WERI-Rb-1 (cell line): ENCODE measurements around the gene ZNF248.
A peak's percentile ranks its signal among the peaks of the same experiment; 100 is the strongest.
"Not testable (repeated sequence)": the region's sequence is repeated elsewhere in the genome, so short reads cannot be mapped to it uniquely, and the experiment has no call there.

Experiments used
- DNase-seq: peaks from one replicate; pipeline ENCODE4 v3.0.0-alpha.2; 2020
- H3K27ac ChIP-seq: fragments of 250-450 bp; sonication (Bioruptor Pico); 2 replicates; pipeline ENCODE4 v1.5.1; 2020; ENCODE audit warnings: mild to moderate bottlenecking, moderate library complexity
- H3K27me3 ChIP-seq: fragments of 250-450 bp; sonication (Bioruptor Pico); 2 replicates; pipeline ENCODE4 v1.5.1; 2021; ENCODE audit warnings: mild to moderate bottlenecking, low read depth, moderate library complexity; ENCODE audit not compliant: insufficient read depth, severe bottlenecking
- H3K36me3 ChIP-seq: fragments of 250-450 bp; sonication (Bioruptor Pico); 2 replicates; pipeline ENCODE4 v1.5.1; 2020; ENCODE audit warnings: mild to moderate bottlenecking, moderate library complexity
- H3K4me3 ChIP-seq: 2 replicates; pipeline ENCODE4 v1.5.1; 2011; ENCODE audit warnings: low read depth, mild to moderate bottlenecking, control low read depth, low read length
- H3K9me3 ChIP-seq: fragments of 250-450 bp; sonication (Bioruptor Pico); 2 replicates; pipeline ENCODE4 v1.5.1; 2021; ENCODE audit warnings: mild to moderate bottlenecking, moderate library complexity; ENCODE audit not compliant: severe bottlenecking
- CTCF ChIP-seq: IDR thresholded peaks from 2 replicates; pipeline ENCODE4 v1.5.1; 2011; ENCODE audit warnings: low read depth, mild to moderate bottlenecking, control low read depth, inconsistent platforms, low read length

The ZNF248 gene

DNA sequence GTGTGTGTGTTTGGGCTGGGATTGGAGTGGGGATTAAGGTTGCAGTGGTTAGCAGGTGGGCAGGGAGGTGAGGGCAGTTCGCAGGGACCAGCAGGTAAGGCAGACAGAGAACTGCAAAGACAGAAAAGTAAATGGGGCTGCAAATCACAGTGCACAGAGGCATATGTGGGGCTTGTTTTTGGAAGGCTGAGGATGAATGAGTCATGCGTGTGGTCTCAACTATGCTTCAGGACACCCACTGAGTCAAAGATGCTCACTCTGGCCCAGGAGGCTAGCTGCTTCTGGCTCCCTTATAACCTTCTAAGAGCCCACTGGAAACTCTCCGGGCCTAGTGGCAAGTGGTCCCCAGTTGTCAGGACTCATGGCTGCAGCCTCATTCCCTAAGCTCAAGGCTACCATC lies 118.2 kb downstream of the ZNF248 start:
- Histone ChIP-seq H3K36me3 (no peaks in the 10 kb centered on the region), H3K27ac (no peak overlapping the region), H3K9me3 (no peaks in the 10 kb centered on the region), H3K27me3 (no peaks in the 10 kb centered on the region), H3K4me3 (no peak overlapping the region)
- DNase-seq: no peak
- TF ChIP-seq CTCF: no peak

GRCh38 chr10:37738241-37738640 lies 119.2 kb downstream of the ZNF248 start:
- not testable (repeated sequence) for H3K27ac ChIP-seq, H3K36me3 ChIP-seq, DNase-seq, H3K9me3 ChIP-seq, H3K4me3 ChIP-seq, H3K27me3 ChIP-seq

- Histone ChIP-seq H3K27ac (peak overlapping the region; percentile 78), H3K4me3 (no peak overlapping the region), H3K36me3 (no peaks in the 10 kb centered on the region), H3K27me3 (no peaks in the 10 kb centered on the region), H3K9me3 (no peaks in the 10 kb centered on the region)
- TF ChIP-seq CTCF: no peak
- DNase-seq: no peak
Observed at GRCh38 chr10:37737336-37737735, 120.1 kb downstream of the ZNF248 start.

DNA sequence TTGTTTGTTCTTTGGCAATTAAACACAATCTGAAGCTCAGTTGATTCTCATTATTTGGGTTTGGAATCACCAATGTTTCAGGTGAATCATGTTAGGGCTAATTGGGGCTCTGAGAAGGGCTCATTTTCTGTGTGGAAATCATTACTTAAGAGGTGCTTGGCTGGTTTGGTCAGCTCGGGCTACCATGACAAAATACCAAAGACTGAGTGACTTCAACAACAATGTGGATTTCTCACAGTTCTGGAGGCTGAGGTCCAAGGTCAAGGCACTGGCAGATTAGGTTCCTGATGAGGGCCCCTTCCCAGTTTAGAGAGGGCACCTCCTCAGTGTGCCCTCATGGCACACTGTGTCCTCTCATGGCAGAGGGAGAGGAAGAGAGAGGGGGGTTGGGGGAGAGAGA lies 121.3 kb downstream of the ZNF248 start:
- no peak for TF ChIP-seq CTCF
- no peaks in the 10 kb centered on the region for H3K27me3 ChIP-seq
- no peak for DNase-seq
- H3K36me3 ChIP-seq: no peaks in the 10 kb centered on the region
- H3K27ac ChIP-seq: no peak overlapping the region
- H3K9me3 ChIP-seq: no peaks in the 10 kb centered on the region
- H3K4me3 ChIP-seq: no peak overlapping the region

DNA sequence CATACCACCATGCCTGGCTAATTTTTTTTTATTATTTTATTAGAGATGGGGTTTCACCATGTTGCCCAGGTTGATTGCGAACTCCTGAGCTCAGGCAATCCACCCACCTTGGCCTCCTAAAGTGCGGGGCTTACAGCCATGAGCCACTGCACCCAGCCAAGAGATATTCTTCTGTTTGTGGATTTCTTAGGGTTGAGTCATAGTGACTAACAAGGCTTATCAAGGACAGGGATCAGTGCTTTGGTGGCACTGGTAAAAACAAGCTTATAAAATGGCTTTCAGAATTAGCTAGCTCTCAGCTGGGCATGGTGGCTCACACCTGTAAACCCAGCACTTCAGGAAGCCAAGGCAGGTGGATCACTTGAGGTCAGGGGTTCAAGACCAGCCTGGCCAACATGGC lies 122.4 kb downstream of the ZNF248 start:
- Histone ChIP-seq H3K9me3 (no peaks in the 10 kb centered on the region), H3K4me3 (no peak overlapping the region), H3K36me3 (no peaks in the 10 kb centered on the region), H3K27ac (no peak overlapping the region), H3K27me3 (no peaks in the 10 kb centered on the region)
- TF ChIP-seq CTCF: no peak
- DNase-seq: no peak
